SU-DHL-6 (cell line): ENCODE data around the gene MYLK4.

Source experiments
- H2AFZ ChIP-seq: fragments of 200-600 bp; sonication (generic); 2 replicates; pipeline ENCODE4 v1.6.1; 2014; ENCODE audit warnings: low read depth, mild to moderate bottlenecking, moderate library complexity, mixed read lengths, antibody characterized with exemption, low read length; ENCODE audit not compliant: severe bottlenecking
- H3F3A ChIP-seq: fragments of 200-600 bp; shearing (Covaris generic); 2 replicates; pipeline ENCODE4 v1.6.0; 2016; ENCODE audit warnings: antibody characterized with exemption, mild to moderate bottlenecking; ENCODE audit not compliant: insufficient read depth
- H3K27ac ChIP-seq: fragments of 200-600 bp; sonication (generic); 2 replicates; pipeline ENCODE4 v1.5.1; 2016; ENCODE audit warnings: low read depth, mild to moderate bottlenecking, low read length, moderate library complexity, mixed read lengths
- H3K27me3 ChIP-seq: fragments of 200-600 bp; sonication (generic), shearing (Covaris generic); 2 replicates; pipeline ENCODE4 v1.6.0; 2014; ENCODE audit warnings: mild to moderate bottlenecking, low read length
- H3K36me3 ChIP-seq: fragments of 200-600 bp; sonication (generic); 2 replicates; pipeline ENCODE4 v1.6.1; 2014; ENCODE audit warnings: mild to moderate bottlenecking, low read length, mixed read lengths
- H3K4me2 ChIP-seq: fragments of 300-600, 200-600 bp; shearing (Covaris generic), sonication (generic); 2 replicates; pipeline ENCODE4 v1.6.0; 2014; ENCODE audit warnings: low read length, low read depth, mild to moderate bottlenecking; ENCODE audit not compliant: poor library complexity, severe bottlenecking
- H3K4me3 ChIP-seq: fragments of 200-600 bp; sonication (generic); 2 replicates; pipeline ENCODE4 v1.5.1; 2014; ENCODE audit warnings: antibody characterized with exemption, low read length, mild to moderate bottlenecking, mixed read lengths; ENCODE audit not compliant: insufficient read depth, poor library complexity, severe bottlenecking
- H3K79me2 ChIP-seq: fragments of 200-600 bp; sonication (generic); 2 replicates; pipeline ENCODE4 v1.6.1; 2014; ENCODE audit warnings: mild to moderate bottlenecking, low read length, moderate library complexity; ENCODE audit not compliant: insufficient read depth
- H3K9ac ChIP-seq: fragments of 200-600 bp; sonication (generic); 2 replicates; pipeline ENCODE4 v1.7.0; 2014; ENCODE audit warnings: mild to moderate bottlenecking, low read length
- H3K9me2 ChIP-seq: fragments of 200-600 bp; sonication (generic); replicated peaks from 2 replicates; pipeline ENCODE4 v1.6.1; 2014; ENCODE audit warnings: low read length; ENCODE audit not compliant: insufficient read depth
- H3K9me3 ChIP-seq: fragments of 200-600 bp; sonication (generic); 2 replicates; pipeline ENCODE4 v1.6.1; 2014; ENCODE audit warnings: low read length, mixed read lengths; ENCODE audit not compliant: insufficient read depth
- H4K20me1 ChIP-seq: fragments of 200-600 bp; sonication (generic); 2 replicates; pipeline ENCODE4 v1.6.1; 2014; ENCODE audit warnings: low read depth, mild to moderate bottlenecking, antibody characterized with exemption, low read length, moderate library complexity, mixed read lengths
- CTCF ChIP-seq: fragments of 200-600 bp; sonication (generic); IDR thresholded peaks from one replicate; pipeline ENCODE4 v1.5.1; 2017; ENCODE audit warnings: antibody characterized with exemption, mild to moderate bottlenecking, low read length, moderate library complexity; ENCODE audit not compliant: insufficient read depth, poor library complexity, severe bottlenecking
- EZH2phosphoT487 ChIP-seq: fragments of 200-600 bp; sonication (generic), shearing (Covaris generic); conservative IDR thresholded peaks from 2 replicates; pipeline ENCODE4 v1.6.1; 2018; ENCODE audit warnings: mild to moderate bottlenecking, antibody characterized with exemption, low read length, moderate library complexity, mixed read lengths

Gene MYLK4

GRCh38 chr6:2797564-2798031 is 46.9 kb upstream of the MYLK4 start:
- Histone ChIP-seq H3K79me2 (no peaks in the 10 kb centered on the region), H3K27me3 (no peaks in the 10 kb centered on the region), H3F3A (no peaks in the 10 kb centered on the region), H3K4me2 (no peak overlapping the region), H4K20me1 (no peaks in the 10 kb centered on the region), H2AFZ (no peak overlapping the region), H3K4me3 (no peak overlapping the region), H3K9me3 (no peaks in the 10 kb centered on the region), H3K9me2 (no peaks in the 10 kb centered on the region), H3K27ac (no peak overlapping the region), H3K9ac (no peak overlapping the region), H3K36me3 (no peaks in the 10 kb centered on the region)
- no peak for TF ChIP-seq EZH2phosphoT487
- no peak for TF ChIP-seq CTCF

- Histone ChIP-seq H4K20me1 (no peaks in the 10 kb centered on the region), H3K79me2 (no peaks in the 10 kb centered on the region), H3K36me3 (no peaks in the 10 kb centered on the region), H3K27me3 (no peaks in the 10 kb centered on the region), H3F3A (no peaks in the 10 kb centered on the region), H3K27ac (no peak overlapping the region), H2AFZ (no peak overlapping the region), H3K4me2 (no peak overlapping the region), H3K9me3 (no peaks in the 10 kb centered on the region), H3K4me3 (no peak overlapping the region), H3K9me2 (no peaks in the 10 kb centered on the region), H3K9ac (no peak overlapping the region)
- TF ChIP-seq EZH2phosphoT487 (no peak), CTCF (no peak)
Observed at GRCh38 chr6:2796861-2797260, 46.1 kb upstream of the MYLK4 start.

- Histone ChIP-seq H3K9me2 (no peaks in the 10 kb centered on the region), H3F3A (0 out of 2 replicates have a peak, but pooled peaks cover 3% of the 10 kb centered on the region), H3K9ac (no peak overlapping the region), H3K9me3 (no peaks in the 10 kb centered on the region), H3K4me2 (no peak overlapping the region), H3K79me2 (no peaks in the 10 kb centered on the region), H3K27ac (no peak overlapping the region), H3K36me3 (no peaks in the 10 kb centered on the region), H3K4me3 (no peak overlapping the region), H3K27me3 (no peaks in the 10 kb centered on the region), H4K20me1 (no peaks in the 10 kb centered on the region), H2AFZ (no peak overlapping the region)
- TF ChIP-seq CTCF, result no peak
- TF ChIP-seq EZH2phosphoT487, result no peak
Observed at GRCh38 chr6:2795956-2796355, 45.2 kb upstream of the MYLK4 start.
